ENCODE results near the gene GSTK1. TPM values are rescaled to one million over a fixed set of nuclear protein-coding genes. Genes with fewer than 3 reads are reported as not detected.

GSTK1 gene
- total and polyA plus RNA-seq, 2 of the 8 experiments (the other 6 are each of a cell fraction or from before 2014, with no cell fraction given): 25.5 to 32.5 TPM

GRCh38 chr7:143292876-143293275 lies 29.6 kb downstream of the GSTK1 start:
- H3K79me2 ChIP-seq (ENCODE audit: control insufficient read depth in 1 of 2, insufficient read depth in 2 of 2, low read length in 2 of 2): peaks cover 0 to 39% of the 10 kb centered on the region in 2 experiments; a peak in 3 of 4 replicates
- FAIRE-seq (no peak), DNase-seq (ENCODE audit: low read depth in 1 of 2, low spot score in 2 of 2) (no peak)
- H2AK5ac ChIP-seq (ENCODE audit: low read depth, low read length): no peak overlapping the region
- no peaks in the 10 kb centered on the region for H3K9me3 ChIP-seq (ENCODE audit: insufficient read depth in 2 of 2, low read depth in 1 of 2, low read length in 1 of 2)
- H2BK20ac ChIP-seq (ENCODE audit: low read length): no peak overlapping the region
- peaks cover 5% of the 10 kb centered on the region; the same call in 1 of the 2 replicates for H3K23me2 ChIP-seq (ENCODE audit: low read depth, low read length)
- no peaks in the 10 kb centered on the region for H3K27me3 ChIP-seq (replicated peaks in 1 of 4; ENCODE audit: control insufficient read depth in 3 of 4, extremely low read depth in 1 of 4, insufficient read depth in 3 of 4, low read length in 3 of 4)
- H3K4me1 ChIP-seq (replicated peaks in 1 of 4; ENCODE audit: control insufficient read depth in 3 of 4, insufficient read depth in 4 of 4, low read length in 3 of 4): peaks cover 0 to 2% (median 0%) of the 10 kb centered on the region in 4 experiments; a peak in 1 of 7 replicates
- H4K8ac ChIP-seq (ENCODE audit: extremely low read depth, insufficient read depth, low read length): no peak overlapping the region
- peaks cover 3% of the 10 kb centered on the region for H3K79me1 ChIP-seq (ENCODE audit: low read depth, low read length)
- 92% methylated on average over 5 of the region's 5 CpGs; no CpG with 5 or more reads in 1 of the 2 experiments for WGBS, 2 experiments (ENCODE audit: extremely low coverage in 1 of 2, insufficient coverage in 1 of 2, insufficient read length in 1 of 2, insufficient replicate concordance in 2 of 2, low coverage in 1 of 2, low lambda C conversion rate in 2 of 2, missing lambda C conversion rate in 1 of 2)
- H4K5ac ChIP-seq (ENCODE audit: insufficient read length, low read depth, low read length): no peak overlapping the region
- ChIA-PET POLR2A (ENCODE audit: partially characterized antibody) (interaction anchor here (1.6 kb wide), 1 partner anchor 12 kb away, joined by 7 read pairs; no protein-coding TSS in a partner anchor), CTCF (ENCODE audit: partially characterized antibody) (interaction anchor here (0.9 to 9.1 kb wide), 8 partner anchors 7 to 124 kb away, joined by 3 to 85 read pairs (median 5); no protein-coding TSS in a partner anchor)
- H3K14ac ChIP-seq (ENCODE audit: insufficient read length): no peak overlapping the region
- H2BK5ac ChIP-seq (ENCODE audit: low read depth, low read length): no peak overlapping the region
- no peak overlapping the region for H3K27ac ChIP-seq (ENCODE audit: low read depth, low read length)
- H2BK120ac ChIP-seq (replicated peaks; ENCODE audit: low read depth, low read length): no peak overlapping the region
- H3K18ac ChIP-seq (ENCODE audit: extremely low read depth, low read length): no peak overlapping the region
- no peak overlapping the region for H3K56ac ChIP-seq (replicated peaks; ENCODE audit: insufficient read length, low read depth, low read length)
- H2BK12ac ChIP-seq (ENCODE audit: low read depth, low read length): no peak overlapping the region
- no peak overlapping the region for H3K9ac ChIP-seq (replicated peaks in 1 of 4; ENCODE audit: extremely low read depth in 1 of 4, low read depth in 3 of 4, low read length in 3 of 4)
- H3K4me2 ChIP-seq (ENCODE audit: insufficient read depth in 1 of 2, low read depth in 2 of 2, low read length in 2 of 2): no peak overlapping the region
- no peak overlapping the region for H2AFZ ChIP-seq (ENCODE audit: low read length)
- no peak overlapping the region for H3K23ac ChIP-seq (ENCODE audit: insufficient read length)
- no peak overlapping the region for H3K4ac ChIP-seq (replicated peaks; ENCODE audit: insufficient read length, low read depth, low read length)
- no peak overlapping the region for H3K4me3 ChIP-seq (ENCODE audit: extremely low read depth in 1 of 4, insufficient read depth in 2 of 4, low read depth in 3 of 4, low read length in 4 of 4)
- no peak overlapping the region for H4K91ac ChIP-seq (replicated peaks; ENCODE audit: insufficient read length, low read length)
- peaks cover 0 to 2% of the 10 kb centered on the region in 2 experiments for H4K20me1 ChIP-seq (replicated peaks in 1 of 2; ENCODE audit: control insufficient read depth in 1 of 2, insufficient read depth in 2 of 2, low read length in 2 of 2)
- H2BK15ac ChIP-seq (ENCODE audit: low read length): no peak overlapping the region
- H3K36me3 ChIP-seq (ENCODE audit: control insufficient read depth in 2 of 4, insufficient read depth in 4 of 4, low read length in 3 of 4): peaks cover 24 to 68% (median 50%) of the 10 kb centered on the region in 4 experiments
- TF ChIP-seq NANOG (IDR thresholded peaks at IDR 0.05; ENCODE audit: insufficient read depth, low read depth, low read length, poor library complexity, severe bottlenecking): no peak
- no peak for TF ChIP-seq JUND (IDR thresholded peaks at IDR 0.05; ENCODE audit: low read length)
- no peak for TF ChIP-seq CBX5 (IDR thresholded peaks at IDR 0.05; ENCODE audit: low read depth, low read length)
- no peak for TF ChIP-seq ASH2L (IDR thresholded peaks at IDR 0.05; ENCODE audit: low read length)
- no peak for TF ChIP-seq BRCA1 (IDR thresholded peaks at IDR 0.05; ENCODE audit: low read depth, low read length)
- TF ChIP-seq BACH1 (IDR thresholded peaks at IDR 0.05; ENCODE audit: low read length): no peak
- TF ChIP-seq POLR2A (IDR thresholded peaks at IDR 0.05; ENCODE audit: control extremely low read depth in 1 of 2, low read depth in 2 of 2, low read length in 2 of 2): no peak
